H9 (cell line): ENCODE results near the gene SCN8A. TPM values are rescaled to one million over a fixed set of nuclear protein-coding genes. Genes with fewer than 3 reads are reported as not detected.

ENCODE experiments used
- DNase-seq: peaks from one replicate; pipeline ENCODE4 v3.0.0-alpha.2; 2017
- H2AFZ ChIP-seq: one replicate; pipeline ENCODE4 v1.6.1; 2013; ENCODE audit warnings: mild to moderate bottlenecking, low read length, control low read depth, moderate library complexity
- H2AK5ac ChIP-seq: 2 replicates; pipeline ENCODE4 v1.6.1; 2013; ENCODE audit warnings: low read length, control low read depth, mixed read lengths; ENCODE audit not compliant: insufficient read length
- H2BK120ac ChIP-seq: one replicate; pipeline ENCODE4 v1.6.1; 2013; ENCODE audit warnings: low read depth, mild to moderate bottlenecking, low read length, control low read depth, inconsistent platforms; ENCODE audit not compliant: poor library complexity, severe bottlenecking
- H2BK12ac ChIP-seq: 2 replicates; pipeline ENCODE4 v1.6.1; 2013; ENCODE audit warnings: low read length, control low read depth, mixed read lengths, low read depth; ENCODE audit not compliant: insufficient read length
- H2BK15ac ChIP-seq: 2 replicates; pipeline ENCODE4 v1.6.1; 2013; ENCODE audit warnings: low read depth, low read length, control low read depth
- H2BK20ac ChIP-seq: one replicate; pipeline ENCODE4 v1.6.1; 2013; ENCODE audit warnings: low read depth, mild to moderate bottlenecking, low read length, control low read depth, inconsistent platforms; ENCODE audit not compliant: poor library complexity, severe bottlenecking
- H2BK5ac ChIP-seq: 2 replicates; pipeline ENCODE4 v1.6.1; 2013; ENCODE audit warnings: low read length, control low read depth, mixed read lengths; ENCODE audit not compliant: insufficient read length
- H3K14ac ChIP-seq: 2 replicates; pipeline ENCODE4 v1.6.1; 2013; ENCODE audit warnings: low read length, control low read depth; ENCODE audit not compliant: insufficient read depth
- H3K18ac ChIP-seq: 2 replicates; pipeline ENCODE4 v1.6.1; 2013; ENCODE audit warnings: low read depth, mild to moderate bottlenecking, mixed read lengths, low read length, control low read depth; ENCODE audit not compliant: insufficient read length
- H3K23ac ChIP-seq: 2 replicates; pipeline ENCODE4 v1.6.1; 2013; ENCODE audit warnings: low read length, control low read depth, mixed read lengths, low read depth; ENCODE audit not compliant: insufficient read length
- H3K23me2 ChIP-seq: 2 replicates; pipeline ENCODE4 v1.6.1; 2013; ENCODE audit warnings: low read depth, mild to moderate bottlenecking, mixed read lengths, low read length, control low read depth; ENCODE audit not compliant: insufficient read length, poor library complexity, severe bottlenecking
- H3K27ac ChIP-seq: 2 replicates; pipeline ENCODE4 v1.5.1; 2013; ENCODE audit warnings: low read length, control low read depth, mixed read lengths, low read depth; ENCODE audit not compliant: insufficient read length
- H3K27me3 ChIP-seq: 2 replicates; pipeline ENCODE4 v1.6.1; 2013; ENCODE audit warnings: low read length, control low read depth, inconsistent platforms; ENCODE audit not compliant: insufficient read depth
- H3K4ac ChIP-seq: 2 replicates; pipeline ENCODE4 v1.6.1; 2013; ENCODE audit warnings: low read depth, mild to moderate bottlenecking, control low read depth, inconsistent platforms, low read length, moderate library complexity
- H3K4me1 ChIP-seq: 2 replicates; pipeline ENCODE4 v1.6.1; 2013; ENCODE audit warnings: low read length, control low read depth, inconsistent platforms; ENCODE audit not compliant: insufficient read depth
- H3K4me2 ChIP-seq: 2 replicates; pipeline ENCODE4 v1.6.1; 2013; ENCODE audit warnings: low read length, control low read depth, mixed read lengths; ENCODE audit not compliant: insufficient read length, insufficient read depth
- H3K56ac ChIP-seq: 2 replicates; pipeline ENCODE4 v1.6.1; 2013; ENCODE audit warnings: low read depth, mild to moderate bottlenecking, mixed read lengths, low read length, control low read depth; ENCODE audit not compliant: insufficient read length
- H3K79me1 ChIP-seq: 2 replicates; pipeline ENCODE4 v1.6.1; 2013; ENCODE audit warnings: low read depth, mild to moderate bottlenecking, moderate library complexity, low read length, control low read depth, inconsistent platforms; ENCODE audit not compliant: insufficient read depth, poor library complexity, severe bottlenecking
- H3K79me2 ChIP-seq: 2 replicates; pipeline ENCODE4 v1.6.1; 2013; ENCODE audit warnings: low read length, control low read depth, inconsistent platforms; ENCODE audit not compliant: insufficient read depth
- H3K9ac ChIP-seq: 2 replicates; pipeline ENCODE4 v1.6.1; 2013; ENCODE audit warnings: low read length, control low read depth, mixed read lengths; ENCODE audit not compliant: insufficient read length; ENCODE audit errors: extremely low read depth
- H3K9me3 ChIP-seq: one replicate; pipeline ENCODE4 v1.6.1; 2013; ENCODE audit warnings: low read depth, low read length, inconsistent platforms; ENCODE audit not compliant: control insufficient read depth
- H3T11ph ChIP-seq: one replicate; pipeline ENCODE4 v1.6.1; 2013; ENCODE audit warnings: mild to moderate bottlenecking, low read length, control low read depth, inconsistent platforms
- H4K20me1 ChIP-seq: one replicate; pipeline ENCODE4 v1.6.1; 2013; ENCODE audit not compliant: control insufficient read depth, insufficient read length, insufficient read depth
- H4K5ac ChIP-seq: 2 replicates; pipeline ENCODE4 v1.6.1; 2013; ENCODE audit warnings: low read depth, mild to moderate bottlenecking, mixed read lengths, low read length, control low read depth; ENCODE audit not compliant: insufficient read length
- H4K8ac ChIP-seq: replicated peaks from 2 replicates; pipeline ENCODE4 v1.6.1; 2013; ENCODE audit warnings: low read length, control low read depth, mixed read lengths, low read depth; ENCODE audit not compliant: insufficient read length
- H4K91ac ChIP-seq: 2 replicates; pipeline ENCODE4 v1.6.1; 2013; ENCODE audit warnings: low read depth, mild to moderate bottlenecking, moderate library complexity, mixed read lengths, low read length, control low read depth; ENCODE audit not compliant: insufficient read length
- H3K27ac Mint-ChIP-seq, 3 experiments: 2 replicates in 2 of 3; 3 replicates in 1 of 3; pipeline ENCODE4 v1.8.0; 2020 to 2021; ENCODE audit warnings: mixed read lengths in 3 of 3, mild to moderate bottlenecking in 1 of 3, moderate library complexity in 1 of 3
- H3K27me3 Mint-ChIP-seq: 2 replicates; pipeline ENCODE4 v1.8.0; 2021; ENCODE audit warnings: low read depth, mild to moderate bottlenecking, moderate library complexity, mixed read lengths
- H3K36me3 Mint-ChIP-seq, 3 experiments: 2 replicates in 2 of 3; 3 replicates in 1 of 3; pipeline ENCODE4 v1.8.0; 2020 to 2021; ENCODE audit warnings: low read depth in 3 of 3, mixed read lengths in 3 of 3; ENCODE audit not compliant: insufficient read depth in 1 of 3
- H3K4me1 Mint-ChIP-seq, 2 experiments: 2 replicates each; pipeline ENCODE4 v1.8.0; 2020; ENCODE audit warnings: mixed read lengths in 2 of 2
- H3K4me3 Mint-ChIP-seq, 2 experiments: 2 replicates in 1 of 2; 3 replicates in 1 of 2; pipeline ENCODE4 v1.8.0; 2020 to 2021; ENCODE audit warnings: mild to moderate bottlenecking in 2 of 2, mixed read lengths in 2 of 2, moderate library complexity in 1 of 2
- H3K9me3 Mint-ChIP-seq, 2 experiments: 2 replicates in 1 of 2; 3 replicates in 1 of 2; pipeline ENCODE4 v1.8.0; 2020; ENCODE audit warnings: mild to moderate bottlenecking in 2 of 2, mixed read lengths in 2 of 2, moderate library complexity in 1 of 2
- WGBS: extraction: QIAGEN DNeasy Blood & Tissue Kit; methylation state at CpG from one replicate; pipeline ENCODE4 v1.1.7; 2013; ENCODE audit warnings: missing lambda C conversion rate, low lambda C conversion rate, mixed read lengths; ENCODE audit not compliant: insufficient read length; ENCODE audit errors: extremely low coverage; 5-methylcytosine and 5-hydroxymethylcytosine counted together
- total RNA-seq: library from RNA; stranded (reverse); gene quantifications from 2 replicates; pipeline ENCODE4 v1.2.1, GENCODE V29; 2021
- TF ChIP-seq, protein P1 (sequence below): fragments of 200-600 bp; sonication (generic); conservative IDR thresholded peaks from 3 replicates; pipeline ENCODE4 v1.8.0; 2021; ENCODE audit warnings: antibody characterized with exemption, mild to moderate bottlenecking

The SCN8A gene
- total RNA-seq, 1 experiment from 2014 or later: 15.2 TPM

- Histone ChIP-seq H2AK5ac (no peak overlapping the region), H2BK20ac (no peak overlapping the region), H3K79me2 (no peaks in the 10 kb centered on the region), H3K18ac (no peak overlapping the region), H3K4me1 (no peaks in the 10 kb centered on the region), H4K91ac (no peak overlapping the region), H3K23me2 (no peaks in the 10 kb centered on the region), H3K56ac (no peak overlapping the region), H4K20me1 (no peaks in the 10 kb centered on the region), H3K27ac (no peak overlapping the region), H3T11ph (no peak overlapping the region), H2BK5ac (no peak overlapping the region), H2BK15ac (no peak overlapping the region), H3K14ac (no peak overlapping the region), H2BK120ac (no peak overlapping the region), H4K8ac (no peak overlapping the region), H4K5ac (no peak overlapping the region), H2AFZ (no peak overlapping the region), H3K9me3 (no peaks in the 10 kb centered on the region), H3K27me3 (no peaks in the 10 kb centered on the region), H3K4ac (no peak overlapping the region), H3K79me1 (no peaks in the 10 kb centered on the region), H3K9ac (no peak overlapping the region), H3K23ac (no peak overlapping the region), H2BK12ac (no peak overlapping the region), H3K4me2 (no peak overlapping the region)
- Mint-ChIP-seq H3K36me3 (peaks cover 2 to 6% (median 4%) of the 10 kb centered on the region in 3 experiments; a peak in 5 of 7 replicates), H3K27me3 (no peaks in the 10 kb centered on the region), H3K4me1 (no peaks in the 10 kb centered on the region), H3K9me3 (no peaks in the 10 kb centered on the region), H3K27ac (no peak overlapping the region; a peak in 1 of 7 replicates), H3K4me3 (no peak overlapping the region)
- no CpG with 5 or more reads among the region's 5 CpGs for WGBS
- no peak for DNase-seq
- TF ChIP-seq, protein P1, sequence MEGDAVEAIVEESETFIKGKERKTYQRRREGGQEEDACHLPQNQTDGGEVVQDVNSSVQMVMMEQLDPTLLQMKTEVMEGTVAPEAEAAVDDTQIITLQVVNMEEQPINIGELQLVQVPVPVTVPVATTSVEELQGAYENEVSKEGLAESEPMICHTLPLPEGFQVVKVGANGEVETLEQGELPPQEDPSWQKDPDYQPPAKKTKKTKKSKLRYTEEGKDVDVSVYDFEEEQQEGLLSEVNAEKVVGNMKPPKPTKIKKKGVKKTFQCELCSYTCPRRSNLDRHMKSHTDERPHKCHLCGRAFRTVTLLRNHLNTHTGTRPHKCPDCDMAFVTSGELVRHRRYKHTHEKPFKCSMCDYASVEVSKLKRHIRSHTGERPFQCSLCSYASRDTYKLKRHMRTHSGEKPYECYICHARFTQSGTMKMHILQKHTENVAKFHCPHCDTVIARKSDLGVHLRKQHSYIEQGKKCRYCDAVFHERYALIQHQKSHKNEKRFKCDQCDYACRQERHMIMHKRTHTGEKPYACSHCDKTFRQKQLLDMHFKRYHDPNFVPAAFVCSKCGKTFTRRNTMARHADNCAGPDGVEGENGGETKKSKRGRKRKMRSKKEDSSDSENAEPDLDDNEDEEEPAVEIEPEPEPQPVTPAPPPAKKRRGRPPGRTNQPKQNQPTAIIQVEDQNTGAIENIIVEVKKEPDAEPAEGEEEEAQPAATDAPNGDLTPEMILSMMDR: no peak
These were observed 188.8 kb downstream of the SCN8A start for GRCh38 chr12:51779876-51780275.
